GM19455 (cell line): ENCODE results near the gene RET.

ENCODE experiments used
- ATAC-seq: cut with Tn5 transposase; IDR thresholded peaks from one replicate; pipeline ENCODE4 v1.9.1; 2021; ENCODE audit not compliant: unreplicated experiment

RET gene

DNA sequence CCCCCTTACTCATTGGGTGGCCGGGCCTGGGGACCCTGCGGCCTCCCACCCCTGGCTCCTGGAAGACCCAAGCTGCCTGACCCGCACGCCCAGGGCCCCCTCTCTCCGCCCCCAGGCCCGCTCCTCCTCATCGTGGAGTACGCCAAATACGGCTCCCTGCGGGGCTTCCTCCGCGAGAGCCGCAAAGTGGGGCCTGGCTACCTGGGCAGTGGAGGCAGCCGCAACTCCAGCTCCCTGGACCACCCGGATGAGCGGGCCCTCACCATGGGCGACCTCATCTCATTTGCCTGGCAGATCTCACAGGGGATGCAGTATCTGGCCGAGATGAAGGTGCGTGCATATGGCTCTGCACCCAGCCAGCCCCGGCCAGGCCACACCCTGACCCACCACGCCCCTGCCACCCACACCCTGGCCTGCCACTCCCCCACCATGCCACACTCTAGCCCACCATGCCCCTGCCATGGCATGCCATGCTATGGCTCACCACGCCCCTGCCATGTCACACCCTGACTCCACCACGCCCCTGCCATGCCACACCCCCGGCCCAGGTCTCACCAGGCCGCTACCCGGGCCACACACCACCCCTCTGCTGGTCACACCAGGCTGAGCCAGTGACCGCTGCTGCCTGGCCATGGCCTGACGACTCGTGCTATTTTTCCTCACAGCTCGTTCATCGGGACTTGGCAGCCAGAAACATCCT lies 42.7 kb downstream of the RET start:
- ATAC-seq, result no peak

DNA sequence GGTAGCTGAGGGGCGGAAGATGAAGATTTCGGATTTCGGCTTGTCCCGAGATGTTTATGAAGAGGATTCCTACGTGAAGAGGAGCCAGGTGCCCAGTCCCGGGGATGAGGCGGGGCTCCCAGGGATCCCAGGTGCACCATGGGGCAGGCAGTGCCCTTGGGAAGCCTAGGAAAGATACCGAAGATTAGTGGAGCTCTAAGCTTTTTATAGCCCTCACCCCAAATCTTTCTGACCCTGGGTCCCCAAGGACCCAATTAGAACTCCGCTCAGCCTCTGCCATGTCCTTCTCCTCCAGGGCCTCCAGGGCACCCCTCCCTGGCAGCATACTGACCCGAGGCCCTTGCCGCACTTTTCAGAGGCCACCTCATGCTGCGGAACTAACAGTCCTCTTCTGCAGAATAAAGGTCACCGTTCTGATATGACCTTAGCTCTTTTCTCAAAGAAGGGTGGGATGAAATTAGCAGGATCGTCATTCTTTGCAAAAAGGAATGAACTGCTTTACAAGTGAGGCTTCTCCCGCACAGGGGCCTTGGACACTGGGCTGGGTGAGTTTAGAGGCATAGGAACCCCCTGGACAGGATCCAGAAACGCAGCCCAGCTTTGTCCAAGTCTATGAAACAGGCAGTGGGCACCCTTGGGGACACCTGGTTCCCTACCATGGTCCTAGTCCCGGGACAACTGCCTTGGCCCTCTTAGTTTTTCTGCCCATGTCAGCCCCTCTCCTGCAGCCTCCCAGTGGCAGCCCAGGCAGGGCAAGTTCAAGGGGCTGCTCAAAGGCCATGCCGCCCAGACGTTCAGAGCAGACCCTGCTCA lies 43.5 kb downstream of the RET start:
- ATAC-seq, result no peak

DNA sequence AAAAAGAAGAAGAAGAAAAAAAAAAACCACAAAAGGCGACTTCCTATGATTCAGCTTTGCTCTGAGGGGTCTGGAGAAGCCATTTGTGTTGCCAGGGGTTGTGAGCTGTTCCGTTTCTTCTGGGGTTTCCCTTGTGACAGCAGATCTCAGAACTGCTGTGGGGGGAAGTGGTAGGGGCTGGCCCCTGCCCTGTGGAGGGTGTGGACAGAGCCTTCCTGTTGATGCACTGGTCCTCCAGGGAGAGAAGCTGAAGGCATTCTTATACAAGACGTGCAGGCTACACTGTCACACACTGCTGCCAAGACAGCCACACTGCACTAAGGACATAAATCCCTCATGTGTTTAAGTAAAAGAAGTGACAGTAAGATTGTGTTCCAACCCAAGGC lies 44.1 kb downstream of the RET start:
- peak; percentile 78 for ATAC-seq

DNA sequence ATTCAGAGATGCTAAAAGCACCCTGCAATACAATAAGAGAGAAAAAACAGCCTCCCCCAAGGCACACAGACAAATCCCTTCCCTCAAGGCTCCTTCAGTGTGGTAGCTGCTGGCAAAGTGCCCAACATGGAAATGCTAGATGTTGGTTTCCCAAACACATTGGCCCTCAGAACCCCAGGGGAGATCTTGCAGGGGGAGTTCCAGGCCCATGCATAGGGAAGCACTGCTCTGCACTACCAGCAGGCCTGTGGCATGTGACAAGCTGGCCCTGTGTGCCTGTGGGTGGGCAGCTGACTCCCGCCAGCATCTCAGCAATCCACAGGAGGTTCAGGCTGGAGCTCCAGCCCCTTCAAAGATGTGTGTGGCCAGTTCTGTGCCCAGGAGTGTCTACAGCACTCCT lies 44.6 kb downstream of the RET start:
- no peak for ATAC-seq

DNA sequence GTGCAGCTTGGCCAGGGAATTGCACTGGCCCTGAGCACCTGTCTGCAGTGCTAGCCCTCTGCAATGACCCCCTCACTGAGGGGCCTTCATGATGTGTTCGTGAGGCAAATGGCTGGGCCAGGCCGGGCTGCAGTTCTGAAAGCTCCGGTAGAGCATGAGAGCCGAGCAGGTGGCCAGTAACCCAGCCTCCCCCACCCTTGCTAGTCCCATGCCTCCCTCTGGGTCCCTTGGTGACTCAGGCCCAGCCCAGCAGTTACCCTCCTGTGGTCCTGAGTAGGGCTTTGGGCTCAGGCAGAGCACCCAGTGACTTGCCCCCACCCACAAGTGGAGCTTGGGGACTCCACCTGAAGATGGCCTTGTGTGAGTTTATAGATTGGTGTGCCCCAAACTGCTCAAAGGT lies 45.2 kb downstream of the RET start:
- ATAC-seq, result no peak

DNA sequence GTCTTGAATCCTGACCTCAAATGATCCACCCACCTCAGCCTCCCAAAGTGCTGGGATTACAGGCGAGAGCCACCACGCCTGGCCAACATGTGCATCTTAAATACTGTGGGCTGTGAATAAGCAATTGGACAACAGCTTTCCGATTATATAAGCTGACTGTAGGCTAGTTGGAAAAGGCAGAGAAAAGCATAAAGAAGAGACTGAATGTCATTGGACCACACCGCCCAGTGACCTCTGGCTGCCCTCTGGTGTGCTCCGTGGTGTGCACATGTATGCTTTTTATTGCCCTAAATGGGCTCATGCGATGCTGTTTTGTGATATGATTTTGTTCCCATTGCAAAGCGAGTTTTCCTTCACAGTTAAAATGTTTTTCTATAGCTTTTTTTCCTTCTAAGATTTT lies 46.0 kb downstream of the RET start:
- no peak for ATAC-seq

DNA sequence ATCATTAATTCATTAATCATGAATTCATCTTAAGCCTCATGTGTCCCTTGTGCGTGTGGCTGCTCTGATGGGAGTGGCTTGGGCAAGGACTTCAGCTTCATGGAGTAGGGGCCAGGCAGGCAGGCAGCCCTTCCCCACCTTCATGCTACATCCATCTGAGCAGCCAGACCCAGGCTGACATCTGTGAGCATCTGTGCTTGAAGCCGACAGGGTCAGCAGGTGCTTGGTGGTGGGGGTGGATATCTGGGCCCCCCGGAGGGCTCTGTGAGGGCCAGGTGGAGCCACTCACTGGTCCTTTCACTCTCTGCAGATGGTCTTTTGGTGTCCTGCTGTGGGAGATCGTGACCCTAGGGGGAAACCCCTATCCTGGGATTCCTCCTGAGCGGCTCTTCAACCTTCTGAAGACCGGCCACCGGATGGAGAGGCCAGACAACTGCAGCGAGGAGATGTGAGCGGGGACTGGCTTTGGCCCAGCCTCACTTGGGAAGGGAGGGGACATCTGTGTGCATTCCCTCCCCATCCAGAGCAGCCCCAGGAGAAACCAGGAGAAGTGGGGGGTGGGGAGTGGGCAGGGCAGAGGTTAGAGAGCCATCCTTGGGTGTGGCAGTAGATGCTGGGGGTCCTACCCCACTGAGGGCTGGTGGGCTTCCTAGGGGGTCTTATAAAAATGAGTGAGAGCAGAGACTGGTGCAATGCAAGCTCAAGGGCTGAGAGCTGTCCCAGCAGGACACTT lies 46.7 kb downstream of the RET start:
- no peak for ATAC-seq

DNA sequence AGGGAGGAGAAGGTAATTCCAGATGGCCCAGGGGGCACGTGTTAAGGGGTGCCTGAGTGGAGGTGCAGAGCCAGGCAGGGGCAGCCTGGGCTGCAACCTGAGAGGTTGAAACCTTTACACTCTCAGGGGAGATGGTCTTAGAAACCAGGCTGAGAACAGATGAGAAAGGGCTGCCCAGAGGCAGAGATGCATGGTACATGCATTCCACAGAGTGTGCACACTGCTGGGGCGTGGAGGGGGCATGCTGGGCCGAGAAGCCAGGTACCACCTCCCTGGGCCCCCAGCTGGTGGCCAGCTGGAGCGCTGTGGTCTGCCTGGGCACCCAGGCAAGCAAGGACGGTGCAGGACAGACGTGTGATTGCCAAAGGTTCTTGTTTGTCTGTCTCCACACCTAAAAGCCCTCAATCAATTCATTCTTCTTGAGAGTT lies 47.2 kb downstream of the RET start:
- no peak for ATAC-seq

DNA sequence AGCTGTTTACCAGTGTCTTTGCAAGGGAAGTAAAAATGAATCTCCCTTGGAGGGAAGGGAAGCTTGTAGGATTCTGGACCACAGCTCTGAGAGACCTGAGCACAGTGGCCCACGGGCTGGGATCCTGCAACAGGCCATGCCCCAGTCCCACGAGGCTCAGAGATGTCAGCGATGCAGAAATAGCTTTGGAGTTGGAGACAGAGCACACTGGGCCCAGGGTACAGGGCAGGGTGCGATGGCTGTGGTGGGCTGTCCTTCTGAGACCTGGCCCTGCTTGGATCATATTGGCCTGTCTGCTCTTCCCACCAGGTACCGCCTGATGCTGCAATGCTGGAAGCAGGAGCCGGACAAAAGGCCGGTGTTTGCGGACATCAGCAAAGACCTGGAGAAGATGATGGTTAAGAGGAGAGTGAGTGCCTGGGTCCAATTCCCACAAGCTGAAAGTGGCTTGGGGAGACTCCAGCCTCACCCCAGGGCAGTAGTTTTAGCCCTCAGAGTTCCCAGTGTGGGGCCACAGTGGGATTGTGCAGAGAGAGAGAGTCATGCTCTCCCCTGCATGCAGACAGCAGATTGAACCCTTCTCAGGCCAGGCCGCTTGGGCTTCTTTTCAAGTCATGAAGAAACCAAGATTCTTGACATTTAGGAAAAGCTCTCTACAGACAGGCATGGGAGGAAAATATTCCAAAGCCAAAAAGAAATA lies 47.9 kb downstream of the RET start:
- ATAC-seq, result no peak

DNA sequence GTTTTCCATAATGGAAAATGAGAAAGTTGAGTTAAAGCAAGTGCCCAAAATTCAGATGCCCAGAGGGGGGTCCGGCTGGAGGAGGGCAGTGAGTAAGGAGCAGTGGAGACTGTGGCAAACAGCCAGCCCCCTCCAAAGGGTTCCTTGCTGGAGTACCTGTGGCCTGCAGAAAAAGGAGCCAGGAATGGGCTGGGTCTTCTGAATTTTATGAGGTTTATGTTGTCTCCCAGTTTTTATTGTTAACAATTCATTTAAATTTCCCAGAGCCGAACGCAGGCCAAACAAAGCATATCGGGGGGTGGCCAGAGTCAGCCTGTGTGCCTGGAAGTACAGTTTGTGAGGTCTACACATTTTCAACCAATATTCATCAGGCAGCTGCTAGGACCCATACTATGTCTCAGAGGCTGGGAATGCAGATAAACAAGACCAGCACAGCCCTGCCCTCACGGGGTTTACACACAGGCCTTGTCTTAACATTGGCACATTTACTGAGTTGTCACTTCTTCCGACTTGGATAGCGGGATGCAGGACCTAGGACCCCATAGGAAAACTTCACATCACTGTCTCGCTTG lies 48.5 kb downstream of the RET start:
- no peak for ATAC-seq

DNA sequence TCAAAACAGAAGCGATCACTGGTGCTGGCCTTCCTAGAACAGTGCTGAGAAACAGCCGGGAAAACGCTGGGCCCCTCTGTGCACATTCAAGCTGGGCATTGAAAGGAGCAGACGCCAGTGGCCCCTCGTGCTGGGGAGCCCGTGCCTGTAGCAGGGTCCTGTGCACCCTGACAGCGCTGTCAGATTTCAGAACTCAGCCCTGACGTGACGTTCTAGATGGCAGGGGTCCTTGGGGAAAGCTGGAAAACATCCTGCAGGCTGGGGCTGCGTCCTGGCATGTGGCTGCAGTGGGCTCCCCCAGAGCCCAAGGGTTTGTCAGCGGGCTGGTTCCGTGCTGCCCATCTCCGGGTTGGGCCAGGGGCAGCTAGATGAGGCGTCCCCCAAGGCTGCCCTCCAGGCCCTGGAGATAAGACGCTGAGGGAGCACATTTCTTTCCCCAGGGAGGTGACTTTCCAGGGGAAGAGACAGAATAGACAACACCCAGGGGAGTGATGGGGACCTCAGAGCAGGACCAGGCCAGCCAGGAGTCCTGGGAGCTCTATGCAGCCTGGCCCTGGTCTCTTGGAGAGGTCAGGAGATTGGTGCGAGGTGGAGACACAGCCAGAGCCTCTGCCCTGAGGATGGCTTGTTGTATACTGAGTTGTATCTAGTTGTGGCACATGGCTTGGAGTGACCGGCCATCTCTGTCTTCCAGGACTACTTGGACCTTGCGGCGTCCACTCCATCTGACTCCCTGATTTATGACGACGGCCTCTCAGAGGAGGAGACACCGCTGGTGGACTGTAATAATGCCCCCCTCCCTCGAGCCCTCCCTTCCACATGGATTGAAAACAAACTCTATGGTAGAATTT lies 49.2 kb downstream of the RET start:
- ATAC-seq, result no peak

DNA sequence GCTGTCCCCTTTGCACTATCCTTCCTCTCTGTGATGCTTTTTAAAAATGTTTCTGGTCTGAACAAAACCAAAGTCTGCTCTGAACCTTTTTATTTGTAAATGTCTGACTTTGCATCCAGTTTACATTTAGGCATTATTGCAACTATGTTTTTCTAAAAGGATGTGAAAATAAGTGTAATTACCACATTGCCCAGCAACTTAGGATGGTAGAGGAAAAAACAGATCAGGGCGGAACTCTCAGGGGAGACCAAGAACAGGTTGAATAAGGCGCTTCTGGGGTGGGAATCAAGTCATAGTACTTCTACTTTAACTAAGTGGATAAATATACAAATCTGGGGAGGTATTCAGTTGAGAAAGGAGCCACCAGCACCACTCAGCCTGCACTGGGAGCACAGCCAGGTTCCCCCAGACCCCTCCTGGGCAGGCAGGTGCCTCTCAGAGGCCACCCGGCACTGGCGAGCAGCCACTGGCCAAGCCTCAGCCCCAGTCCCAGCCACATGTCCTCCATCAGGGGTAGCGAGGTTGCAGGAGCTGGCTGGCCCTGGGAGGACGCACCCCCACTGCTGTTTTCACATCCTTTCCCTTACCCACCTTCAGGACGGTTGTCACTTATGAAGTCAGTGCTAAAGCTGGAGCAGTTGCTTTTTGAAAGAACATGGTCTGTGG lies 50.0 kb downstream of the RET start:
- ATAC-seq, result no peak

DNA sequence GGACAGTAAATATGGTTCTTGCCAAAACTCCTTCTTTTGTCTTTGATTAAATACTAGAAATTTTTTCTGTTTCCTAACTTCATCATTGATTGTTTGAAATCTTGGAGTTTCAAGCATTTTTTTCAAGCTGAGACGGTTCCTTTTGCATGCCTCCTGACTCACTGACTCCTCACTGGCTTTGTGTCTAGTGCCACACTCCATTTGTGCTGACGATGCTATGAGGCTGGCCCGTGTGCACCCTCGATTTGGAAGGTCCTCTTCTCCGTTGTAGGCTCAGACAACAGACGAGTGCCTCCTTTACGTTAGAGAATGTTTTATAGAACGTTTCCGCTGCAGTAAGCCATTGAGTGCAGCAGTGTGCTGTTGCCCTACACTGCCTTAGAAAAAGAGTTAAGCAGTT lies 50.6 kb downstream of the RET start:
- ATAC-seq, result no peak

DNA sequence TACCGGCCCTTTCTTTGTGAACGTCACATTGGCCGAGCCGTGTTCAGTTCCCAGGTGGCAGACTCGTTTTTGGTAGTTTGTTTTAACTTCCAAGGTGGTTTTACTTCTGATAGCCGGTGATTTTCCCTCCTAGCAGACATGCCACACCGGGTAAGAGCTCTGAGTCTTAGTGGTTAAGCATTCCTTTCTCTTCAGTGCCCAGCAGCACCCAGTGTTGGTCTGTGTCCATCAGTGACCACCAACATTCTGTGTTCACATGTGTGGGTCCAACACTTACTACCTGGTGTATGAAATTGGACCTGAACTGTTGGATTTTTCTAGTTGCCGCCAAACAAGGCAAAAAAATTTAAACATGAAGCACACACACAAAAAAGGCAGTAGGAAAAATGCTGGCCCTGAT lies 51.5 kb downstream of the RET start:
- ATAC-seq, result no peak

DNA sequence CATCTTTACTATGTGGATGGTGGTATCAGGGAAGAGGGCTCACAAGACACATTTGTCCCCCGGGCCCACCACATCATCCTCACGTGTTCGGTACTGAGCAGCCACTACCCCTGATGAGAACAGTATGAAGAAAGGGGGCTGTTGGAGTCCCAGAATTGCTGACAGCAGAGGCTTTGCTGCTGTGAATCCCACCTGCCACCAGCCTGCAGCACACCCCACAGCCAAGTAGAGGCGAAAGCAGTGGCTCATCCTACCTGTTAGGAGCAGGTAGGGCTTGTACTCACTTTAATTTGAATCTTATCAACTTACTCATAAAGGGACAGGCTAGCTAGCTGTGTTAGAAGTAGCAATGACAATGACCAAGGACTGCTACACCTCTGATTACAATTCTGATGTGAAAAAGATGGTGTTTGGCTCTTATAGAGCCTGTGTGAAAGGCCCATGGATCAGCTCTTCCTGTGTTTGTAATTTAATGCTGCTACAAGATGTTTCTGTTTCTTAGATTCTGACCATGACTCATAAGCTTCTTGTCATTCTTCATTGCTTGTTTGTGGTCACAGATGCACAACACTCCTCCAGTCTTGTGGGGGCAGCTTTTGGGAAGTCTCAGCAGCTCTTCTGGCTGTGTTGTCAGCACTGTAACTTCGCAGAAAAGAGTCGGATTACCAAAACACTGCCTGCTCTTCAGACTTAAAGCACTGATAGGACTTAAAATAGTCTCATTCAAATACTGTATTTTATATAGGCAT lies 52.3 kb downstream of the RET start:
- ATAC-seq, result peak; percentile 63

DNA sequence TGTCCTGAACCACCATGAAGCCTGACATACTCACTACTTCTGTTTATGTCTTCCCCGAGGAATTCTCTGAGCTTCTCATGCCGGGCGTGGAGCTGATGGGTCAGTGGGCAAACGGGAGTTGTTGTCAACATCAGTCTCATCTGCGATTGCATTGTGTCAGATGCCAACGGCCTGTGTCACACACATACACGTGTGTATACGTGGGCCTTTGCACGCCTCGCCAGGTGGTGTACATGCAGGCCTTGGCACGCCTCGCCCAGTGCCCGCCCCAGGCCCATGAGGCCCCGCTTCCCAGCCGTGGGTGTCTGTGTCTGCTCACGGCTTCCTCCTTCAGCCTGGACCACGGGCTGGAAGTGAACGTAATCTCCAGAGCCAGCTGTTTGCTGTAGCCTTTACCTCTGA lies 53.9 kb downstream of the RET start:
- ATAC-seq, result no peak

DNA sequence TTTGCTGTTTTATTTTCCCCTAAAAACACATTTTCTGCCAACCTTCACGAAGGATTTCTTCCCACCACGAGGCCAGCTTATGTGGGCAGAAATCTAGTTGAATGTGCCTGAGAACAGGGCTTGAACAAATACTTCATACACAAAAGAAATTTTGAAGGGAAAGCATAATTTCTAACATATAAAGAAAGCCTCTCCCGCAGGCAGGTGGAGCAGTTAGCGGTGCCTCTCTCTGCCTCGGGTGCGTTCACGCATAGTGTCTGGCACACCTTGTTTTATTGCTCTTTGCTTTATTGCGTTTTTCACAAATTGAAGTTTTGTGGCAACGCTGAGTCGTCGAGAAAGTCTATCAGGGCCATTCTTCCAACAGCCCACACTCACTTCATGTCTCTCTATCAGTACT lies 54.4 kb downstream of the RET start:
- no peak for ATAC-seq

DNA sequence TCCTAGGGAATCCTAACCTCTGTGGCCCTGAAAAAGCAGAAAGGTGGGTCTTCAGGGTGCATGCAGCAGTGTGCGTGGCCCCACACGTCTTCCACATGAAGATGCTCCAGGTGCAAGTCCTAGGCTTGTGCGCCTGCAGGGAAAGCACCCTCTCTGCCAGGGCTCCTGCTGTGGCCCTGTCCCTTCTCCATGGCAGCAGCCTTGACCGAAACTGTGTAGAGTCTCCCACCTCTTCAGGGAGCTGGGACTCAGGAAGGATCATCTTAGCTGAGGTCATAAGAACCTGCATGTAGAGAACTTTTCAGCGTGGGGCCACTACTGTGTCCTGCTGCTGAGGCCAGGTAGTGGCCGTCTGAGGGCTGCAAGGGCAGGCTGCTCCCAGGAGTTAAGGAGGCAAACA lies 55.0 kb downstream of the RET start:
- no peak for ATAC-seq
